K562 (cell line): ENCODE data around the gene RSPH6A. TPM values are rescaled to one million over a fixed set of nuclear protein-coding genes. Genes with fewer than 3 reads are reported as not detected.

Experiments used
- BRCA1 ChIP-seq, 2 experiments: fragments of 450-650 bp in 1 of 2; sonication (generic) in 1 of 2; formaldehyde crosslinking in 1 of 2; IDR thresholded peaks; 2 replicates each; pipeline versions ENCODE4 v1.5.0 to v1.6.1; 2017 to 2020; ENCODE audit warnings: mild to moderate bottlenecking in 1 of 2, missing genetic modification reagents in 1 of 2
- CBX2 ChIP-seq: fragments of 200-600 bp; sonication (generic); IDR thresholded peaks from one replicate; pipeline ENCODE4 v1.6.1; 2012; ENCODE audit warnings: mild to moderate bottlenecking, low read length, inconsistent platforms; ENCODE audit not compliant: insufficient read depth, poor library complexity, severe bottlenecking
- CHAMP1 ChIP-seq: fragments of 450-650 bp; IDR thresholded peaks from 2 replicates; pipeline ENCODE4 v1.6.1; 2016; ENCODE audit warnings: mild to moderate bottlenecking
- E2F4 ChIP-seq: sonication (generic); formaldehyde crosslinking; IDR thresholded peaks from 2 replicates; pipeline ENCODE4 v1.8.0; 2022; ENCODE audit warnings: mild to moderate bottlenecking, low read depth, missing genetic modification reagents
- GABPA ChIP-seq: fragments of 200-800 bp; sonication (Bioruptor generic); conservative IDR thresholded peaks from 2 replicates; pipeline ENCODE4 v1.6.1; 2016; ENCODE audit warnings: low read depth, missing genetic modification characterization, missing compliant biosample characterization
- HCFC1 ChIP-seq: IDR thresholded peaks from 2 replicates; pipeline ENCODE4 v1.6.1; 2012; ENCODE audit warnings: low read depth, low read length, improper control_type of control experiment
- MAFF ChIP-seq: IDR thresholded peaks from 2 replicates; pipeline ENCODE4 v1.6.1; 2012; ENCODE audit warnings: low read length, improper control_type of control experiment
- NFYB ChIP-seq: IDR thresholded peaks from 2 replicates; pipeline ENCODE4 v1.6.1; 2011; ENCODE audit warnings: mild to moderate bottlenecking, moderate library complexity; ENCODE audit not compliant: insufficient read length; ENCODE audit errors: extremely low read depth
- PBX2 ChIP-seq, 2 experiments: IDR thresholded peaks in 1 of 2; conservative IDR thresholded peaks in 1 of 2; 2 replicates each; pipeline ENCODE4 v1.6.1; 2016; ENCODE audit warnings: low read depth in 2 of 2, mild to moderate bottlenecking in 1 of 2, missing compliant biosample characterization in 1 of 2, missing genetic modification characterization in 1 of 2, moderate library complexity in 1 of 2
- RFX7 ChIP-seq: fragments of 250-450 bp; sonication (Bioruptor Pico); IDR thresholded peaks from 2 replicates; pipeline ENCODE4 v1.5.1; 2021; ENCODE audit warnings: mild to moderate bottlenecking
- SMAD3 ChIP-seq: fragments of 450-650 bp; formaldehyde crosslinking; conservative IDR thresholded peaks from 2 replicates; pipeline ENCODE4 v1.4.0; 2020; ENCODE audit warnings: mild to moderate bottlenecking
- TFAP4 ChIP-seq: sonication (generic); formaldehyde crosslinking; IDR thresholded peaks from 2 replicates; pipeline ENCODE4 v1.8.0; 2022; ENCODE audit warnings: missing genetic modification reagents, mild to moderate bottlenecking, moderate library complexity, borderline replicate concordance
- ZBTB43 ChIP-seq: sonication (generic); formaldehyde crosslinking; IDR thresholded peaks from 2 replicates; pipeline ENCODE4 v1.8.0; 2023; ENCODE audit warnings: mild to moderate bottlenecking, missing genetic modification reagents
- ZBTB5 ChIP-seq: fragments of 450-650 bp; IDR thresholded peaks from 2 replicates; pipeline ENCODE4 v1.6.1; 2017; ENCODE audit warnings: antibody characterized with exemption
- ZNF77 ChIP-seq: fragments of 250-450 bp; sonication (Bioruptor Pico); IDR thresholded peaks from 2 replicates; pipeline ENCODE4 v1.5.0; 2020
- polyA plus RNA-seq, 8 experiments: library from polyadenylated mRNA; depleted of rRNA in 4 of 8; stranded (reverse) in 5 of 8; unstranded in 3 of 8; fragments of >200 nt; fragmentation: Nextera tagmentation in 2 of 8; fragmentation: Illumina TruSeq in 1 of 8; extraction: Ambion mirVana in 2 of 8; extraction: Trizol in 1 of 8; gene quantifications; 2 replicates each; pipeline versions ENCODE4 v1.2.1 to v1.2.3, GENCODE V29; 2011 to 2014; ENCODE audit warnings: inconsistent platforms in 1 of 8, missing spikeins in 1 of 8
- total RNA-seq, 7 experiments: library from RNA; depleted of rRNA in 6 of 7; stranded (reverse); fragments of >200 nt in 6 of 7; fragmentation: Illumina TruSeq in 2 of 7; extraction: Trizol in 2 of 7; gene quantifications; 2 replicates each; pipeline versions ENCODE4 v1.2.1 to v1.2.3, GENCODE V29; 2011 to 2021; ENCODE audit warnings: low replicate concordance in 1 of 7

The RSPH6A gene
- total and polyA plus RNA-seq, 9 of the 15 experiments (the other 6 are each of a cell fraction or from before 2014, with no cell fraction given), result 0.03 to 0.15 (median 0.07) TPM; not detected in 5

- TF ChIP-seq ZBTB43 (CRISPR knock-in tag), result peak; percentile 52
- no peak for TF ChIP-seq ZBTB5
- no peak for TF ChIP-seq CBX2
- no peak for TF ChIP-seq CHAMP1
- no peak for TF ChIP-seq ZNF77
- TF ChIP-seq NFYB, result no peak
- peak; percentile 58 for TF ChIP-seq HCFC1
- TF ChIP-seq RFX7 (CRISPR knock-in tag), result no peak
- no peak for TF ChIP-seq PBX2 (CRISPR knock-in tag; IDR thresholded peaks at IDR 0.05; ENCODE audit: low read depth)
- no peak for TF ChIP-seq PBX2 (tag; conservative IDR thresholded peaks at IDR 0.05; ENCODE audit: low read depth)
- no peak for TF ChIP-seq BRCA1 (IDR thresholded peaks at IDR 0.05)
- no peak for TF ChIP-seq BRCA1 (CRISPR knock-in tag; IDR thresholded peaks at IDR 0.05)
- peak; percentile 94 for TF ChIP-seq TFAP4
- TF ChIP-seq SMAD3 (CRISPR knock-in tag), result no peak
- no peak for TF ChIP-seq GABPA (tag)
- TF ChIP-seq E2F4 (CRISPR knock-in tag), result no peak
- TF ChIP-seq MAFF, result no peak
Observed at GRCh38 chr19:45863840-45864628, 48.9 kb upstream of the RSPH6A start, which contains the start of gene FOXA3 (continued).
